B cell (primary cell): ENCODE measurements around the gene CMTR1. TPM values are rescaled to one million over a fixed set of nuclear protein-coding genes. Genes with fewer than 3 reads are reported as not detected.

Experiments
- ATAC-seq: fragments of 200-7000 bp; cut with Tn5 transposase; one replicate; pipeline ENCODE4 v1.10.0; 2021; ENCODE audit warnings: low read depth, mild to moderate bottlenecking, moderate number of reproducible peaks, moderate library complexity
- CTCF ChIA-PET: fragments of 350-600 bp; sonication (Branson Sonifier 250); formaldehyde crosslinking; loops from one replicate; lab custom pipeline; 2021; ENCODE audit warnings: antibody characterized with exemption, inconsistent platforms; lab: Charles Lee
- POLR2A ChIA-PET: fragments of 350-600 bp; sonication (Branson Sonifier 250); formaldehyde crosslinking; loops from one replicate; lab custom pipeline; 2021; ENCODE audit warnings: antibody characterized with exemption; lab: Charles Lee
- DNase-seq: peaks from one replicate; pipeline ENCODE4 v3.0.0; 2013
- H2AFZ ChIP-seq: 2 replicates; pipeline ENCODE4 v1.6.1; 2012; ENCODE audit warnings: mild to moderate bottlenecking, low read depth, low read length; ENCODE audit not compliant: insufficient read depth, poor library complexity, severe bottlenecking
- H3K27ac ChIP-seq, 2 donors: 1 replicate in 1 of 2; 2 replicates in 1 of 2; pipeline ENCODE4 v1.5.1; 2012 to 2013; ENCODE audit warnings: low read length in 2 of 2, mild to moderate bottlenecking in 2 of 2, moderate library complexity in 1 of 2
- H3K27me3 ChIP-seq, 4 experiments: fragments of 200-600 bp in 1 of 4; sonication (generic) in 1 of 4; replicated peaks in 1 of 4; 1 replicate in 2 of 4; 2 replicates in 2 of 4; pipeline versions ENCODE4 v1.6.1 to v1.7.0; 2013 to 2016; ENCODE audit warnings: low read length in 3 of 4, mild to moderate bottlenecking in 2 of 4, mixed read lengths in 1 of 4, moderate library complexity in 1 of 4; ENCODE audit not compliant: insufficient read depth in 4 of 4, control insufficient read depth in 3 of 4; ENCODE audit errors: control extremely low read depth in 1 of 4
- H3K36me3 ChIP-seq, 2 experiments: replicated peaks in 1 of 2; 1 replicate in 1 of 2; 2 replicates in 1 of 2; pipeline versions ENCODE4 v1.6.1 to v1.7.1; 2013; ENCODE audit warnings: low read length in 1 of 2; ENCODE audit not compliant: insufficient read depth in 2 of 2, control insufficient read depth in 1 of 2; ENCODE audit errors: control extremely low read depth in 1 of 2, extremely low read depth in 1 of 2
- H3K4me1 ChIP-seq, 2 donors: fragments of 200-600 bp in 1 of 2; sonication (generic) in 1 of 2; 1 replicate in 1 of 2; 2 replicates in 1 of 2; pipeline versions ENCODE4 v1.5.1 to v1.6.1; 2013 to 2017; ENCODE audit warnings: low read length in 2 of 2; ENCODE audit not compliant: control insufficient read depth in 2 of 2, insufficient read depth in 2 of 2
- H3K4me2 ChIP-seq: replicated peaks from 2 replicates; pipeline ENCODE3; 2012; ENCODE audit warnings: mild to moderate bottlenecking, low read depth, low read length; ENCODE audit not compliant: poor library complexity, severe bottlenecking
- H3K4me3 ChIP-seq, 5 experiments: fragments of 200-600 bp in 1 of 5; sonication (generic) in 1 of 5; 1 replicate in 3 of 5; 2 replicates in 2 of 5; pipeline versions ENCODE4 v1.5.1 to v1.7.0; 2011 to 2016; ENCODE audit warnings: low read length in 4 of 5, mild to moderate bottlenecking in 4 of 5, low read depth in 2 of 5, control low read depth in 1 of 5, moderate library complexity in 1 of 5; ENCODE audit not compliant: insufficient read depth in 1 of 5; ENCODE audit errors: control extremely low read depth in 1 of 5, extremely low read depth in 1 of 5
- H3K79me2 ChIP-seq: fragments of 200-600 bp; sonication (generic); one replicate; pipeline ENCODE4 v1.6.0; 2016; ENCODE audit warnings: low read length; ENCODE audit not compliant: control insufficient read depth, insufficient read depth
- H3K9ac ChIP-seq: fragments of 200-600 bp; sonication (generic); 2 replicates; pipeline ENCODE4 v1.6.1; 2017; ENCODE audit warnings: mild to moderate bottlenecking, low read length, moderate library complexity
- H3K9me3 ChIP-seq, 3 donors: one replicate each; pipeline versions ENCODE4 v1.6.1 to v1.7.1; 2013; ENCODE audit warnings: low read length in 2 of 3; ENCODE audit not compliant: control insufficient read depth in 2 of 3, insufficient read depth in 1 of 3; ENCODE audit errors: control extremely low read depth in 1 of 3
- H4K20me1 ChIP-seq: 2 replicates; pipeline ENCODE4 v1.6.0; 2012; ENCODE audit warnings: mild to moderate bottlenecking, low read length; ENCODE audit not compliant: insufficient read depth, control insufficient read depth, poor library complexity, severe bottlenecking
- H3K27ac Mint-ChIP-seq: one replicate; pipeline ENCODE4 v1.8.0; 2021; ENCODE audit warnings: mixed read lengths
- H3K27me3 Mint-ChIP-seq: one replicate; pipeline ENCODE4 v1.8.0; 2021; ENCODE audit warnings: mixed read lengths
- H3K4me1 Mint-ChIP-seq: one replicate; pipeline ENCODE4 v1.8.0; 2021; ENCODE audit warnings: mixed read lengths
- H3K4me3 Mint-ChIP-seq: one replicate; pipeline ENCODE4 v1.8.0; 2021; ENCODE audit warnings: mixed read lengths
- H3K9me3 Mint-ChIP-seq: one replicate; pipeline ENCODE4 v1.8.0; 2022; ENCODE audit warnings: mixed read lengths; ENCODE audit not compliant: insufficient read depth
- CTCF ChIP-seq: fragments of 200-600 bp; IDR thresholded peaks from one replicate; pipeline ENCODE4 v1.8.0; 2022; ENCODE audit warnings: antibody characterized with exemption, mild to moderate bottlenecking
- EZH2 ChIP-seq: IDR thresholded peaks from 2 replicates; pipeline ENCODE4 v1.6.1; 2012; ENCODE audit warnings: borderline replicate concordance, low read depth, mild to moderate bottlenecking, moderate library complexity, low read length; ENCODE audit not compliant: insufficient read depth, poor library complexity, severe bottlenecking
- WGBS: methylation state at CpG from one replicate; pipeline ENCODE4 v1.1.5; 2013; ENCODE audit warnings: missing lambda C conversion rate; ENCODE audit not compliant: insufficient coverage; 5-methylcytosine and 5-hydroxymethylcytosine counted together
- intact Hi-C: fragments of 100-400 bp; cut with micrococcal nuclease; formaldehyde crosslinking; loops from one replicate; pipeline ENCODE4 v1.10.0; 2022
- polyA plus RNA-seq: library from polyadenylated mRNA; depleted of rRNA; stranded (reverse); fragments of >200 nt; gene quantifications from 2 replicates; pipeline ENCODE4 v1.2.3, GENCODE V29; 2012
- total RNA-seq, 2 donors: library from RNA; stranded (reverse); fragments of 120-200 nt in 1 of 2; gene quantifications; 1 replicate in 1 of 2; 2 replicates in 1 of 2; pipeline versions ENCODE4 v1.2.3 to v1.2.4, GENCODE V29; 2013 to 2022

The CMTR1 gene
- total and polyA plus RNA-seq, 2 donors (not counting 1 experiment from before 2014, with no cell fraction given), result 46.0 to 82.9 TPM

- no peak overlapping the region for H3K4me3 ChIP-seq
- H3K79me2 ChIP-seq, result peaks cover 30% of the 10 kb centered on the region
- DNase-seq (no peak), ATAC-seq (no peak)
- H4K20me1 ChIP-seq, result peaks cover 6% of the 10 kb centered on the region
- no peak overlapping the region for H3K27ac ChIP-seq
- no peak overlapping the region for H3K9ac ChIP-seq
- peaks cover 16 to 89% of the 10 kb centered on the region in 2 experiments for H3K36me3 ChIP-seq
- Mint-ChIP-seq H3K9me3 (no peaks in the 10 kb centered on the region), H3K27me3 (no peaks in the 10 kb centered on the region), H3K4me1 (no peaks in the 10 kb centered on the region), H3K4me3 (no peak overlapping the region), H3K27ac (no peak overlapping the region)
- H3K4me2 ChIP-seq, result no peak overlapping the region
- intact Hi-C loops, result no loop called here
- CTCF ChIA-PET, result no interaction called here
- H2AFZ ChIP-seq, result no peak overlapping the region
- POLR2A ChIA-PET, result no interaction called here
- 88% methylated on average over 4 of the region's 4 CpGs for WGBS
- TF ChIP-seq EZH2 (no peak), CTCF (no peak)
- no peaks in the 10 kb centered on the region for H3K27me3 ChIP-seq
- no peaks in the 10 kb centered on the region for H3K4me1 ChIP-seq
- no peaks in the 10 kb centered on the region for H3K9me3 ChIP-seq
These were observed 17.0 kb downstream of the CMTR1 start for GRCh38 chr6:37449984-37450383.

DNA sequence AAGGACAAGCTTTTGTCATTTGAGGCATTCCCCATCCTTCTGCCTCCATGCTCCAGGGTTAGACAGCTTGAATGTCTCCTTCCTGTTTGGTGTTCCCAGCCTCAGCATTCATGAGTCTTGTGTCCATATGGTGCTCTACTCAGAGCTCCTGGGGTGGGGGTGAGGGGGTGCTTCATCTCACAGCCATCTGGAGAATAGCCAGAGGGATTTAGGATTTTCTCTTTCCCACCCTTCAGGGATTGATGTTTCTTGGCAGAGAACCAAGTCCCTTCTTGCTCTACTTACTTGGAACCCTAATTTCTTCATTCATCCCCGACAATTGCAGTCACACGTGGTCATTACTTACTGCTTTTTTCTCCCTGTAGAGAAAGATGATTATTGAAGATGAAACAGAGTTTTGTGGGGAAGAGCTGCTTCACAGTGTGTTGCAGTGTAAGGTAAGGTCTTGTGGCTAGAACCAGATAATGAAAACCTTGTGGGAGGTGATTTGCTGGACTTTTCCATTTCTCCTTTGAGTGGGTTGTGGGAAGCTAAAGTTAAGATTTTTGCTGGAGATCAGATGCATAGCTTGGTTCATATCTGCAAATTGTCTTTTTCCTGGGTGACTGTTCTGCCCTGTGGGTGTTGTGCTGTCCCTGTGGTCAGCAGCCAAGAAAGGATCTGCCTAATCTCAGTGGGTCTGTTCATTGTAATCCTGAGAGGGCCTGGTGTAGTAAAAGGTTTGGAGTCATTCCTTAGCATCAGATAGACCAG is 18.6 kb downstream of the CMTR1 start:
- TF ChIP-seq CTCF (no peak), EZH2 (no peak)
- H3K9ac ChIP-seq, result no peak overlapping the region
- H3K79me2 ChIP-seq, result peaks cover 15% of the 10 kb centered on the region
- no peak for DNase-seq
- H3K4me3 ChIP-seq, result no peak overlapping the region
- H3K4me3 Mint-ChIP-seq, result no peak overlapping the region
- no peaks in the 10 kb centered on the region for H3K9me3 Mint-ChIP-seq
- no peak overlapping the region for H3K27ac ChIP-seq
- CTCF ChIA-PET, result no interaction called here
- no peak for ATAC-seq
- peaks cover 14 to 90% of the 10 kb centered on the region in 2 experiments for H3K36me3 ChIP-seq
- no peaks in the 10 kb centered on the region for H3K27me3 Mint-ChIP-seq
- no peak overlapping the region for H3K4me2 ChIP-seq
- POLR2A ChIA-PET, result no interaction called here
- H4K20me1 ChIP-seq, result peaks cover 14% of the 10 kb centered on the region
- H3K4me1 ChIP-seq, result no peaks in the 10 kb centered on the region
- no peaks in the 10 kb centered on the region for H3K27me3 ChIP-seq
- intact Hi-C loops, result no loop called here
- no peaks in the 10 kb centered on the region for H3K9me3 ChIP-seq
- H2AFZ ChIP-seq, result no peak overlapping the region
- no peaks in the 10 kb centered on the region for H3K4me1 Mint-ChIP-seq
- 100% methylated on average over 1 of the region's 2 CpGs for WGBS
- no peak overlapping the region for H3K27ac Mint-ChIP-seq
